ENCODE measurements around the gene CCDC83.
A peak's percentile ranks its signal among the peaks of the same experiment; 100 is the strongest.

CCDC83 gene

GRCh38 chr11:85855341-85855656, at the start of gene CCDC83:
Gene CCDC83, plus strand, starts transcription at chr11:85855383. Its CDS starts 9,741 bp downstream, at chr11:85865124.
- POLR2A ChIA-PET, result interaction anchor here (0.8 to 1.1 kb wide), 4 partner anchors 10 to 227 kb away, joined by 3 to 5 read pairs (median 4); partner anchors contain the start of genes CREBZF, PICALM and TMEM126B
- H3K27ac ChIP-seq (ENCODE audit: extremely low read depth, low read depth, low read length), result no peak within 1 kb of the TSS
- CTCF ChIA-PET, result interaction anchor here (0.5 to 2.2 kb wide), 39 partner anchors 9 to 813 kb away, joined by 3 to 26 read pairs (median 4); partner anchors contain the start of genes CCDC89 and SYTL2

GRCh38 chr11:85805387-85805786, 49.8 kb upstream of the CCDC83 start:
- Histone ChIP-seq H3K9me3 (ENCODE audit: control insufficient read depth, insufficient read depth, low read depth, low read length) (no peaks in the 10 kb centered on the region), H3K27ac (ENCODE audit: extremely low read depth, low read depth, low read length) (no peak overlapping the region), H3K4me3 (ENCODE audit: low read depth, low read length) (no peak overlapping the region), H3K36me3 (ENCODE audit: control insufficient read depth in 2 of 2, insufficient read depth in 1 of 2, low read length in 2 of 2) (no peaks in the 10 kb centered on the region), H3K4me1 (ENCODE audit: control insufficient read depth, insufficient read depth, low read length) (no peaks in the 10 kb centered on the region)
- ChIA-PET CTCF (no interaction called here), POLR2A (no interaction called here)
- TF ChIP-seq OVOL3 (tag by site-specific recombination; IDR thresholded peaks at IDR 0.05) (no peak), ZNF830 (tag by site-specific recombination; IDR thresholded peaks at IDR 0.05; ENCODE audit: low read depth) (no peak), ZNF529 (tag by site-specific recombination; IDR thresholded peaks at IDR 0.05; ENCODE audit: insufficient replicate concordance) (no peak), ZNF658 (tag by site-specific recombination; IDR thresholded peaks at IDR 0.05) (no peak), ZNF514 (tag by site-specific recombination; IDR thresholded peaks at IDR 0.05) (no peak), ZNF157 (tag by site-specific recombination; IDR thresholded peaks at IDR 0.05) (no peak), ZNF426 (tag by site-specific recombination; IDR thresholded peaks at IDR 0.05) (no peak), YY2 (tag by site-specific recombination; IDR thresholded peaks at IDR 0.05) (no peak), ZNF350 (tag by site-specific recombination; IDR thresholded peaks at IDR 0.05) (no peak), ZNF184 (tag by site-specific recombination; IDR thresholded peaks at IDR 0.05) (no peak), ZNF449 (tag by site-specific recombination; IDR thresholded peaks at IDR 0.05) (no peak), ZNF48 (tag by site-specific recombination; IDR thresholded peaks at IDR 0.05) (no peak), ZNF624 (tag by site-specific recombination; IDR thresholded peaks at IDR 0.05) (no peak), ZNF354C (tag by site-specific recombination; IDR thresholded peaks at IDR 0.05; ENCODE audit: borderline replicate concordance, low read depth) (no peak), ZNF600 (tag by site-specific recombination; IDR thresholded peaks at IDR 0.05) (no peak), PRDM1 (tag by site-specific recombination; IDR thresholded peaks at IDR 0.05) (no peak)

More at GRCh38 chr11:85855341-85855656, at the start of gene CCDC83:
- no peak for TF ChIP-seq ZNF398 (tag by site-specific recombination; IDR thresholded peaks at IDR 0.05)
- 0 out of 2 replicates have a peak, but pooled peaks have one; percentile 18 for TF ChIP-seq ZBTB8A (tag by site-specific recombination; IDR thresholded peaks at IDR 0.05)
- no peaks in the 10 kb centered on the region for H3K36me3 ChIP-seq (ENCODE audit: control insufficient read depth in 2 of 2, insufficient read depth in 1 of 2, low read length in 2 of 2)
- H3K4me3 ChIP-seq (ENCODE audit: low read depth, low read length), result peak within 1 kb of the TSS; percentile 39
- H3K9me3 ChIP-seq (ENCODE audit: control insufficient read depth, insufficient read depth, low read depth, low read length), result no peaks in the 10 kb centered on the region
- H3K4me1 ChIP-seq (ENCODE audit: control insufficient read depth, insufficient read depth, low read length), result no peaks in the 10 kb centered on the region

GRCh38 chr11:85806016-85806415, 49.2 kb upstream of the CCDC83 start:
- ChIA-PET CTCF (no interaction called here), POLR2A (no interaction called here)
- Histone ChIP-seq H3K9me3 (ENCODE audit: control insufficient read depth, insufficient read depth, low read depth, low read length) (no peaks in the 10 kb centered on the region), H3K4me3 (ENCODE audit: low read depth, low read length) (no peak overlapping the region), H3K4me1 (ENCODE audit: control insufficient read depth, insufficient read depth, low read length) (no peaks in the 10 kb centered on the region), H3K27ac (ENCODE audit: extremely low read depth, low read depth, low read length) (no peak overlapping the region), H3K36me3 (ENCODE audit: control insufficient read depth in 2 of 2, insufficient read depth in 1 of 2, low read length in 2 of 2) (no peaks in the 10 kb centered on the region)
- TF ChIP-seq ZNF239 (tag by site-specific recombination; IDR thresholded peaks at IDR 0.05) (no peak), GLI4 (tag by site-specific recombination; IDR thresholded peaks at IDR 0.05) (no peak), ATF2 (tag by site-specific recombination; IDR thresholded peaks at IDR 0.05; ENCODE audit: low read depth) (no peak), ZNF707 (tag by site-specific recombination; IDR thresholded peaks at IDR 0.05) (no peak), ZNF221 (tag by site-specific recombination; IDR thresholded peaks at IDR 0.05; ENCODE audit: borderline replicate concordance) (no peak), ZFP37 (tag by site-specific recombination; IDR thresholded peaks at IDR 0.05) (no peak), HOXA7 (CRISPR knock-in tag; IDR thresholded peaks at IDR 0.05; ENCODE audit: borderline replicate concordance) (no peak), ZFHX2 (tag by site-specific recombination; conservative IDR thresholded peaks at IDR 0.05) (no peak), ZNF37A (tag by site-specific recombination; IDR thresholded peaks at IDR 0.05) (no peak), TCF7L2 (IDR thresholded peaks at IDR 0.05; ENCODE audit: borderline replicate concordance, low read depth, low read length) (no peak), ZEB2 (tag by site-specific recombination; IDR thresholded peaks at IDR 0.05) (no peak), ZNF677 (tag by site-specific recombination; IDR thresholded peaks at IDR 0.05) (no peak), ZNF623 (tag by site-specific recombination; IDR thresholded peaks at IDR 0.05) (no peak), PRDM1 (tag by site-specific recombination; IDR thresholded peaks at IDR 0.05) (no peak)

Measured in HEK293 (cell line).